GM18907 (cell line): ENCODE data around the gene ABHD8.

Experiments used
- ATAC-seq: cut with Tn5 transposase; IDR thresholded peaks from one replicate; pipeline ENCODE4 v1.9.1; 2021; ENCODE audit warnings: mild to moderate bottlenecking, moderate library complexity; ENCODE audit not compliant: unreplicated experiment

The ABHD8 gene

GRCh38 chr19:17266975-17267788 is 36.0 kb downstream of the ABHD8 start, which contains the start of gene BABAM1:
TSS of gene BABAM1 (plus strand) at chr19:17267443. CDS start at chr19:17268807, 1,364 bp downstream.
- peak; percentile 89 for ATAC-seq

GRCh38 chr19:17266589-17266974 is 36.6 kb downstream of the ABHD8 start:
- ATAC-seq = peak; percentile 28

- no peak for ATAC-seq
Observed at GRCh38 chr19:17266026-17266425, 37.2 kb downstream of the ABHD8 start.

- no peak for ATAC-seq
Observed at GRCh38 chr19:17264641-17264979, 38.6 kb downstream of the ABHD8 start, which contains the start of gene USHBP1. TSS of gene USHBP1 (minus strand) at chr19:17264745. CDS start at chr19:17264299, 446 bp downstream.

- ATAC-seq = no peak
Observed at GRCh38 chr19:17263712-17264640, 39.2 kb downstream of the ABHD8 start.

GRCh38 chr19:17262557-17262956 is 40.7 kb downstream of the ABHD8 start:
- no peak for ATAC-seq

GRCh38 chr19:17260842-17261325 is 42.3 kb downstream of the ABHD8 start:
- ATAC-seq = no peak

GRCh38 chr19:17259934-17260333 is 43.3 kb downstream of the ABHD8 start:
- ATAC-seq = no peak

- no peak for ATAC-seq
Observed at GRCh38 chr19:17259118-17259780, 44.0 kb downstream of the ABHD8 start.

GRCh38 chr19:17256130-17256529 is 47.1 kb downstream of the ABHD8 start:
- no peak for ATAC-seq

GRCh38 chr19:17255150-17255621 is 48.0 kb downstream of the ABHD8 start:
- ATAC-seq = no peak

- ATAC-seq = no peak
Observed at GRCh38 chr19:17254636-17255035, 48.6 kb downstream of the ABHD8 start.

GRCh38 chr19:17249887-17250548 is 53.2 kb downstream of the ABHD8 start:
- ATAC-seq = no peak

GRCh38 chr19:17248011-17248776 is 55.0 kb downstream of the ABHD8 start:
- ATAC-seq = no peak

- ATAC-seq = no peak
Observed at GRCh38 chr19:17246681-17247425, 56.4 kb downstream of the ABHD8 start.

- no peak for ATAC-seq
Observed at GRCh38 chr19:17245535-17245984, 57.7 kb downstream of the ABHD8 start, which contains the start of gene NR2F6. TSS of gene NR2F6 (minus strand) at chr19:17245919. CDS start at chr19:17245220, 699 bp downstream.

- ATAC-seq = peak; percentile 10
Observed at GRCh38 chr19:17244618-17245534, 58.3 kb downstream of the ABHD8 start.
